OCI-LY7 (cell line): ENCODE results near the gene RXRA.

Experiments used
- EZH2phosphoT487 ChIP-seq: fragments of 200-600 bp; sonication (generic); IDR thresholded peaks from 2 replicates; pipeline ENCODE4 v1.6.1; 2018; ENCODE audit warnings: low read depth, borderline replicate concordance, mild to moderate bottlenecking, mixed run types, antibody characterized with exemption, low read length, moderate library complexity, mixed read lengths
- TF ChIP-seq, protein P1 (sequence below): fragments of 200-600 bp; sonication (generic); conservative IDR thresholded peaks from 2 replicates; pipeline ENCODE4 v1.5.1; 2014; ENCODE audit warnings: mild to moderate bottlenecking, antibody characterized with exemption, low read length, moderate library complexity, mixed read lengths

DNA sequence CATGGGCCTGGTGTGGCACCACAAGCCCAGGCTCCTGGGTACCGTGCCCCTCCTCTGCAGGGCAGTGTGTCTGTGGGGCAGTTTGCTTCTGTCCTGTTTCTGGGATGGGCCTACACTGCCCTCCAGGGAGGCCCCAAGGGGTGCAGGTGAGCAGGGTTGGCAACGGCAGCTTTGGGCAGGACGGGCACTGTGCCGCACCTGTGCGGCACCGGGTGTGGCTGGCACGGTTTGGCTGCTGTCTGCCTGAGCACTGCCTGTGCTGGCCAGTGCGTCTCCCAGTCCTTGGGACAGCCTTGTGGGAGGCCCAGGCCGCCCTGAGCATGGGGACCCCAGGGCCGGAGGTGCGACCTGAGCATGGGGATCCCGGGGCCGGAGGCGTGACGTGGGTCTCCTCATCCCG, 37.2 kb downstream of the RXRA start:
- TF ChIP-seq, protein P1, sequence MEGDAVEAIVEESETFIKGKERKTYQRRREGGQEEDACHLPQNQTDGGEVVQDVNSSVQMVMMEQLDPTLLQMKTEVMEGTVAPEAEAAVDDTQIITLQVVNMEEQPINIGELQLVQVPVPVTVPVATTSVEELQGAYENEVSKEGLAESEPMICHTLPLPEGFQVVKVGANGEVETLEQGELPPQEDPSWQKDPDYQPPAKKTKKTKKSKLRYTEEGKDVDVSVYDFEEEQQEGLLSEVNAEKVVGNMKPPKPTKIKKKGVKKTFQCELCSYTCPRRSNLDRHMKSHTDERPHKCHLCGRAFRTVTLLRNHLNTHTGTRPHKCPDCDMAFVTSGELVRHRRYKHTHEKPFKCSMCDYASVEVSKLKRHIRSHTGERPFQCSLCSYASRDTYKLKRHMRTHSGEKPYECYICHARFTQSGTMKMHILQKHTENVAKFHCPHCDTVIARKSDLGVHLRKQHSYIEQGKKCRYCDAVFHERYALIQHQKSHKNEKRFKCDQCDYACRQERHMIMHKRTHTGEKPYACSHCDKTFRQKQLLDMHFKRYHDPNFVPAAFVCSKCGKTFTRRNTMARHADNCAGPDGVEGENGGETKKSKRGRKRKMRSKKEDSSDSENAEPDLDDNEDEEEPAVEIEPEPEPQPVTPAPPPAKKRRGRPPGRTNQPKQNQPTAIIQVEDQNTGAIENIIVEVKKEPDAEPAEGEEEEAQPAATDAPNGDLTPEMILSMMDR = no peak
- TF ChIP-seq EZH2phosphoT487 = no peak
